ENCODE data around the gene KCNG2.

KCNG2 gene

GRCh38 chr18:79937103-79937860, 139.5 kb downstream of the KCNG2 start:
- H3K4me3 ChIP-seq (ENCODE audit: low read depth, low read length), result no peak overlapping the region

DNA sequence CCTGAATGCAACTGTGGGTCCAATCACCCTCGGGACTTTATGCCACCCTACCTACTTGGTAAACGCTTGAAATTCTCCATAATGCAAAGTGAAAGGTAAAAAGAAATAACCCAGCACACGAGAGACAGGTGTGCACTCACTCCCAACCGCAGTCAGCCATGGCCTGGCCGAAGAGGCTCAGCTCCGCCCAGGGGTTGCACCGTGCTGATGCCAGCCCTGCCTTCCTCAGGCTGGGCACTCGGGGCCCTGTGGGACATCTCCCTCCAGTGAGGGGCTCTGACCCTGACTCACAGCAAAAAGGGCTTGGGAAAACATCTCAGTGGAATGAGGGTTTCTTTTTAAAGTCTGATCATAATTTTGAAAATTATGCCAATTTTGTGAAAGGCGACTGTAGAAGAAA, 140.5 kb downstream of the KCNG2 start:
- no peak overlapping the region for H3K4me3 ChIP-seq (ENCODE audit: low read depth, low read length)

- no peak overlapping the region for H3K4me3 ChIP-seq (ENCODE audit: low read depth, low read length)
Observed at GRCh38 chr18:79939096-79939495, 141.4 kb downstream of the KCNG2 start.

DNA sequence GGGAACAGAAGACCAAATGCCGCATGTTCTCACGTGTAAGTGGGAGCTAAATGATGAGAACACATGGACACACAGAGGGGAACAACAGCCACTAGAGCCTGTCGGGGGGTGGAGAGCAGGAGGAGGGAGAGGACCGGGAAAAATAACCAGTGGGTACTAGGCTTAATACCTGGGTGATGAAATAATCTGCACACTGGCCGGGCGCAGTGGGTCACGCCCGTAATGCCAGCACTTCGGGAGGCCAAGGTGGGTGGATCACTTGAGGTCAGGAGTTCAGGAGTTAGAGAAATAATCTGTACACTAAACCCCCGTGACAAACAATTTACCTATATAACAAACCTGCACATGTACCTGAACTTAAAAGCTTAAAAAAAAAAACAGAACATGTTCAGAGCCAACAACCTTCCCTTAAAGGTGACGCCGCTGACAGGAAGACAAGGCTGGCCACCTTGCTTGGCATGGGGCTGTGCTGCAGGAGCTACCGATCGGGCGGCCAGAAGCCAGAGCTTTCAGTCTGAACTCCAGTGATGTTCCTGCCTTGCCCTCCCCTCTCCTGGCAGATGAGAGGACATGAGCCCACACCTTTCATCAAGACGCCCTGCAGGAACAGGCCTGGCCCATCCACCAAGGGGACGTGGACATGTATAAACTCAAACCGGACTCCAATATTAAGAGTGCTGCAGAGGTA, 142.5 kb downstream of the KCNG2 start:
- no peak overlapping the region for H3K4me3 ChIP-seq (ENCODE audit: low read depth, low read length)

GRCh38 chr18:79940814-79941472, 143.2 kb downstream of the KCNG2 start:
- no peak overlapping the region for H3K4me3 ChIP-seq (ENCODE audit: low read depth, low read length)

DNA sequence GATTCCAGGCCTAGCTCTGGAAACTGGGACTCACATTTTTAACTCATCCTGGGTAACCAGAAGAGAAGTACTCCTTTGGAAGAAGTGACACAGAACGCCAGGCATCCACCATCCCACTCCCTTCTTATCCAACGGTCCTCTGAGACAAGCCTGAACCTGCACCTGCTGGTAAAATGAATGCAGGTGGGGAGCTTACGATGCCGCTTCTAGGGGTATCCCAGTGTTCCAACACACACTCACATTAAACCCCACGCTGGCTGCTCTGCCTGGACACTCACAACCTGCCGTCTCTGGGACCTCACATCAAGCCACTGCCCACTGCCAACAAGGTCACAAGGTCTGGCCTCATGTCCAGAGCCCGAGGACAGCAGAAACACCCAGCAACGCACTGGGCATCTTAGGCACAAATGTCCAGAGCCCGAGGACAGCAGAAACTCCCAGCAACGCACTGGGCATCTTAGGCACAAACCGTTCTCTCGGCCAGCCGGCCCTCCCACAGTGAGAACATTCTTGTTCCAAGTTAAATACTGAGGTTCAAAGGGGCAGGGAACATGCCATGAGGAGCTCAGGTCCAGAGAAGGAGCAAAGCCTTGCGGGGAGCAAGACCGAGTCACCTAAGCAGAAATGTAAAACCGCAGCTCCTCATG, 143.9 kb downstream of the KCNG2 start:
- no peak overlapping the region for H3K4me3 ChIP-seq (ENCODE audit: low read depth, low read length)

- no peak overlapping the region for H3K4me3 ChIP-seq (ENCODE audit: low read depth, low read length)
Observed at GRCh38 chr18:79942211-79942610, 144.5 kb downstream of the KCNG2 start.

DNA sequence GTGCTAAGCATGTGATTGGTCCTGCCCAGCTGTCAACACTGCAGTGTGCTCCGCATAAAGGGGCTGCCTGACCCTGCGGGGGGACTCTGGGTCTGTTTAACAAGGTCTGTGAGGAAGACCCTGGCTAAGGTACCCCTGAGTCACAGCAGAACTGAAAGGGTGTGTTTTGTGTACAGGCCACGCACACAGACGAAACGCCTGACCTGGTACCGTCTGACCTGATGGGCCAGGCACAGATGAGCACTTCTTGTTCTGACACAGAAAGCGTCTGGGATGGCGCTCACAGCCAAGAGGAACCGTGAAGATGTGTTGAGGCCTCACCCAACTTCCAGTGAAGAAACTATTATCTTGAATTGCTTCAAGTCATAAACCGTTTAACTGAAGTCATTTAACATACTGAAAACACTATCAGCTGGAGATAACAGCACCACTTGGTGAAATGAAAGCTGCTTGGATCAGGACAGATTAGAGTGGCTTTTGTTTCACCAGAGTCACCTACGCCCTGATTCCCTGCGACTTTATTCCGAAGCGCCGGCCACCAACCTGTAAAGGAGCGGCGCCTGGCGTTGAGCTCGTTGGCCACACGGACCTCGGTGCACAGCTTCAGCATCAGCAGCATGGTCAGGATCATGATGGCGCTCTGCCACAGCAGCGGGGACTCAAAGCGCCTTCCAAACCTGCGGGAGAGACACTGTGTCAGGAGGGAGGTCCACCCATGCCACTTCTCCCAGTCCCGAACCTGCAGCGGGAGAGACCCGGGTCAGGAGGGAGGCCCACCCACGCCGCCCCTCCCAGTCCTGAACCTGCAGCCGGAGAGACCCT, 145.3 kb downstream of the KCNG2 start:
- no peak overlapping the region for H3K4me3 ChIP-seq (ENCODE audit: low read depth, low read length)

- no peak overlapping the region for H3K4me3 ChIP-seq (ENCODE audit: low read depth, low read length)
Observed at GRCh38 chr18:79943608-79944125, 145.9 kb downstream of the KCNG2 start.

DNA sequence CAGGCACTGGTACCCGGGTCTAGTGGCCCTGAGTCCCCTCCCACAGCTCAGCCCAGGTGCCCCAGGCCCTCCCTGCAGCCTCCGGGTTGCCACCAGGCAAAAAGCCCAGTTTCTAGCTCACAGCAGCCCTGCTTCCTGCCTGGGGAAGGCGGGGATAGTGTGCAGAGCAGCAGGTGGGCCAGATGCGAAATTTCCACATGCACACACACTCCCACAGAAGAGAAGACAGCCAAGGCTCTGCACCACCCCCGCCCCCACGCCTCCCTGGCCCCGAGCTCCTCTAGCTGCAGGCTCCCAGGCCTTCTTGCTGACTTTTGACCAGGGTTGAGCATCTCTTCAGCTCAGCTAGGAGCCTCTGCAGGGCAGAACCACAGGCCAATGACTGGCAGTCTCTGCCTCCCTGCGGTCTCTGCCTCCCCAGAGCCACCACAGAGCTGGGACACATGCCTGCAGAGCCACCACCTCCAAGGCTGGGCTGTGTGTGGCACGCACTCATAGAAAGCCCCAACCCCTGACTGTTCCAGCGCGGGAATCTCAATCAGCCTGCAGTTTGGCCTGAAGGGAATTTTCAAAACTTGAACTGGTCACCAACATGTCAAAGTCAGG, 146.5 kb downstream of the KCNG2 start:
- no peak overlapping the region for H3K4me3 ChIP-seq (ENCODE audit: low read depth, low read length)

DNA sequence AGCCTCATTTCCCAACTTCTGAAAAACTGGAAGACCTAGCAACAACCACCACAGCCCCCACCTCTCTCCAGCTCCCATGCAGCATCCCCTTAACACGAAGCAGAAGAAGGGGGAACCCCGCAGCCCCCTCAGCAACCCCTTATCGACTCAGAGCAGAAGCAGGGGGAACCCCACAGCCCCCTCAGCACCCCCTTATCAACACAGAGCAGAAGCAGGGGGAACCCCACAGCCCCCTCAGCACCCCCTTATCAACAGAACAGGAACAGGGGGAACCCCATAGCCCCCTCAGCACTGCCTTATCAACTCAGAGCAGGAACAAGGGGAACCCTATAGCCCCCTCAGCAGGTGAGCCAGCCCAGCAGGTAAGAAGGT, 147.0 kb downstream of the KCNG2 start:
- no peak overlapping the region for H3K4me3 ChIP-seq (ENCODE audit: low read depth, low read length)

DNA sequence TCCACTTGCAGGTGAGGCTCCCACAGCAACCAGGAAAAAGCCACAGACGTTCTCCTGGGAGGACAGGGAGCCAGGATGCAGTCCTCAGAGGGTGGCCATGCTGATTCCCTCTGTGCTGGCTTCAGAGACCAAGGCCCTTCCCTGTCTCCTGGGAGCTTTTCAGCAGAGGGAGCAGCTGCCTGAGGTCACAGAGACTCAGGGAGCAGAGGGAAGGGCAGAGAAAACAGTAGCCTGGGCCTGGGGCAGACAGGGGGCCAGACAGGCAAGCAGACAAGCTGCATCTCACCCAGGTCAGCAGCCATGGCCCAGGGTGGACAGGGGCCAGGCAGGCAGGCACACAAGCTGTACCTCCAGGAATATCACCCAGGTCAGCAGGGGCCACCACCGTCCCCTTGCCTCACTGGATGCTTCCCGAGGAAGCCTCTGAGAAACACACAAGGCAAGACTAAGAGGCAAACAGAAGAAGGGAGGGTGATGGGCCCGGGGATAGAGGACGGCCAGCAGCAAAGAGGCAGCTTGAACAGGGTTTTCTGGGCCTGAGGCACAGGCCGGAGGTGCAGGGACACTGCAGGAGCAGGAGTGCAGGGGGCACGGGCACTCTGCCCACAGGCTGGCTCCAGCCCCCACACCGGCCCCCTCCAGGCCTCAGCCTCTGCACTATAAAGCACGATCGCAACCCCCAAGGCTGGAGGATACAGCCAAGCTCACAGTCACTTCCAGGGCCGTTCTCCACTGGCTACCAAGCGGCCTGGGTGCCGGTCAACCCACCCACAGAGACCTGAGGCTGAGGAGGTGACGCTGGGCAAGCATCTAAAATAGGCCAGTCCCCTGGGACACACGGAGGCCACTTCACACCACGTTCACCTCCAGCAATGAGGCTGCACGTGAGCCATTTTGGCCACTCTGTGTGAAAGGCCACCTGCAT, 147.6 kb downstream of the KCNG2 start:
- no peak overlapping the region for H3K4me3 ChIP-seq (ENCODE audit: low read depth, low read length)

DNA sequence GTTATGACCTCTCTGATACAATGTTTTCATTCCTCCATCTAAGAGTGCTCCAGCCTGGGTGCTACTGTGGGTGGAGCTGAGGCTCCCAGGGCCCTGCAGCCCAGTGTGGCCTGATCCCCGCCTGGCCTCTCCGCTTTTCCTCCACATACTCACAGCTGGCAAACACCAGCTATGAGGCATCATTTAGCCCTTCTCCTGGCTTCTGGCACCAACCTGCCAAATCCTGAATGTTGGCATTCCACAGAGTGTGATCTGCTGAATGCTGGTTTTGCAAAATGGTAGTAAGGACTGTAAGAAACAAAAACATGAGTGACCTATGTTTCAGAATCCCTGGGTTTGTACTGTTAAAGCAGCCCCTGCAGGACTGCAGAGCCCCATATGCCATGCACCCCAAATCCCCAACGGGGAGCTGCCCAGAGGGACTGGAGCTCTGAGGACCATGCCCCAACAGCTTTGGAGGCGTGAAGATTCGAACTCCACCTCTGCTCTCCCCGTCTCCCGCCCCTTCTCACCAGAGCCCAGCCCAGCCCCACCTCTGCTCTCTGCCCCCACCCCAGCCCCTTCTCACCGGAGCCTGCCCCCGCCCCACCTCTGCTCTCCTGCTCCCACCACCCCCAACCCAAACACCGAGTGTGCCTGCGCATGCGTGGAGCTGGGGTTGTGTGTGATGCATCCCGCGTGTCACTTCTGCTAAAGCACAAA, 149.5 kb downstream of the KCNG2 start:
- H3K4me3 ChIP-seq (ENCODE audit: low read depth, low read length), result no peak overlapping the region

DNA sequence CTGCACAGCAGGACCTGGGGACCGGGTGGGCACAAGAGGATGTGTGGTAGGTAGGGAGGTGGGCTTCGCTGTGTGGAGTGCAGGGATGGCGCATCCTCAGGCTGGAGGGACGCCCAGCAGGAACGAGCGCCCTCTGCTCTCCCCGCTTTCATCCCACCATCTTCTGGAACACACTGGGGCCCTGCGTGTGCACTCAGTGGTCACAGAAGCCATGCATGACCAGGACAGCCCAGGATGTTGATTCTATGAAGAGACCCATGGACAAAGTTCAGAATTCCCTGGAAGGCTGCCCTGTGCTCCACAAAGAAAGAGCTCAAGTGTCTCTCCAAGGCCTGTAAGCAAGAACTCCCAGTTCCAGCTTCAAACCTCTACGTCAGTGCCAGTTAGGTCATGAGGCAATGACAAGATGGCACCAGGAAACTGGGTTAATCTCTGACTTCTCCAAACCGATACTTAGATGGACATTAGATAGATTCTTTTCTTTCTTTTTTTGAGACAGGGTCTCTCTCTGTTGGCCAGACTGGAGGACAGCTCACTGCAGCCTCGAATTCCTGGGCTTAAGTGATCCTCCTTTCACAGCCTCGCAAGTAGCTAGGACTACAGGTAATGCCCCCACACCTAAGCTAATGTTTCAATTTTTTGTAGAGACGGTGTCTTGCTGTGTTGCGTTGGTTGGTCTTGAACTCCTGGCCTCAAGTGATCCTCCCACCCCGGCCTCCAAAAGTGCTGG, 150.3 kb downstream of the KCNG2 start:
- H3K4me3 ChIP-seq (ENCODE audit: low read depth, low read length), result no peak overlapping the region

DNA sequence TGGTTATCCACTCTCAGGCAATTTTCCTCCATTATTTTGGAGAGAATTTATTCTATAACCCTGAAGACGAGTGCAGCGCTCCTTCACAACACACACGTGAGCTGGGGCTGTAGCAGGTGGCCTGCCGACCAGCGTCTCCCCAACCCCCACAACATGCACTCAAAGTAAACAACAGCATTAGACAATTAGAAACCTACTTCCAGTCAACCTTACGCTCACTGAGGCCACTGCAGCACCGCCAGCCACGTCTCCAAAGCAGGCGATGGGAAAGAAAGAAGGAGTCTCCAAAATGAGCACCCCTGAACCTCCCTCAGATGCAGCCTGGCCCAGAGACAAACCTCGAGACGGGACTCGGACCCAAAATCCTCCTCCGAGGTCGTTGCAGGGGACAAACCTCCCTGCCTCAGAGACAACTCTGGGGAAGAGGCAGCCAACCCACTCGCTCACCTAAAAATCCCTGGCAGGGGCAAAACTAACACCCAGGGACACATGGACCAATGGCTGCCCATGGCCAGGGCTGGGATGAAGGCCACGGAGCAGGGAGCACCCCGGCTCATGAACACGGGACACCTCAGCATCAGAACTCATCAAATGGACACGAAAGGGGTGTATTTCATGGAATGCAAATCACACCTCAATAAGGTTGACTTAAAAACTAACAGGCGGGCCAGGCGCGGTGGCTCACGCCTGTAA, 151.1 kb downstream of the KCNG2 start:
- H3K4me3 ChIP-seq (ENCODE audit: low read depth, low read length), result no peak overlapping the region
